KBM-7 (cell line): ENCODE data around the gene AMER2.

Experiments
- DNase-seq: peaks from one replicate; pipeline ENCODE4 v3.0.0-alpha.2; 2015
- in situ Hi-C: fragments of 300-500 bp; cut with MboI; formaldehyde crosslinking; loops from 2 replicates; pipeline ENCODE4 v1.14.3; 2020; ENCODE audit warnings: low sequenced_read_pairs, low pct_unique_long_range_greater_than_20kb, mixed read lengths

The AMER2 gene

DNA sequence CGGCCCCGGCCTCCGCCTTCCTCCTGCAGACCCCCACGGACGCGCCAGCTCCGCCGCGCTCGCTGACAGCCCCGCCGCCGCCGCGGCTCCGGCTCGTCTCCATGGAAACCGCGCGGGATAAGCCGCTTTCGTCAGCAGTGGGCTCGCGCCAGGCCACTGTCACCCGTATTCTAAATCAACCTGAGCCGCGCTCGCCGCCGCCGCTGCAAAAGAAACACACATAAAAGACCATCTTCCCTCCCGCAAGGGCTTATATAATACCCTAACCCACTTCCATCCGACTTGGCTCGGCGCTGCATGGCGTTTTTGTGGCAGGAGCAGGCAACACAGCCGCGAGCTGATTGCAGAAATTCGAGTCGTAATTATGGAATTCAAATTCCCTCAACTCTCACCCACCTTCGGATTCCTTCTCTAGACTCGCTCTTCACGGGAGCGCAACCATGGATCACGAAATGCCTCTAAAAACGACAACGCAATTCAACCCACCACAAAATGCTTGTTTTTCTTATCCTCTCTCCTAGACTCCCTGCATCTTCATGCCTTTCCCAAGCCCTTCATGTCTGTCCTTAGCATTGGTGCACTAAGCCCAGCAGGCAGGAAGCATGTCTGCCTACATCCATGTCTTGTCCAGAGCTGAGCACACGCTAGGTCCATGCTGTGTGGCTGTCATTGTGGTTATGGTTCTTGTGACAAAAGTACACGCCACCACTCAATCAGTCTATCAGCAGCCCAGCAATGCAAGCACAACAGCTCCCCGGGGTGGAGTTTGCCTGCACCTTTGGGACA is at the start of gene AMER2:
Gene AMER2, minus strand, starts transcription at position 772 of the 786 bp plus-strand sequence. Its CDS starts 669 bp downstream, at position 103.
- DNase-seq, result no peak

DNA sequence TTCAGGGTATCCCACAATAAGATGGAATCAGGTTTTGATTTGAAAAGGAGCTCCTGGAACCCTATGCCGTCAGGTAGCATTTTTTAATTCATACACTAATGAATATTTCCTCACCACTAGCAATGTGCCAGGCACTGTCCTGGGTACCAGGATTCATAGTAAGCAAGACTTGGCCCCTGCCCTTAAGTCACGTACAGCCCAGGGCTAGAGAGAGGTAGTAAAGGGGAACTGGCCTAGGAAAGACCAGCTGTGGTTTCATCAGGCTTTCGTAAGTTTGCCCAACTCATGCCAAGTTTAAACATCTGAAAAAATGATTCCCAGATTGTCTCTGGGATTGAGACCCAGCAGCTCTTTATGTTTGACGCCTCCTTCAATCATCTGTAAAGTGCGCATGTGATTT is 45.9 kb upstream of the AMER2 start:
- in situ Hi-C loops, result no loop called here
- no peak for DNase-seq

More for the DNA sequence above, at the start of gene AMER2:
- in situ Hi-C loops, result no loop called here

DNA sequence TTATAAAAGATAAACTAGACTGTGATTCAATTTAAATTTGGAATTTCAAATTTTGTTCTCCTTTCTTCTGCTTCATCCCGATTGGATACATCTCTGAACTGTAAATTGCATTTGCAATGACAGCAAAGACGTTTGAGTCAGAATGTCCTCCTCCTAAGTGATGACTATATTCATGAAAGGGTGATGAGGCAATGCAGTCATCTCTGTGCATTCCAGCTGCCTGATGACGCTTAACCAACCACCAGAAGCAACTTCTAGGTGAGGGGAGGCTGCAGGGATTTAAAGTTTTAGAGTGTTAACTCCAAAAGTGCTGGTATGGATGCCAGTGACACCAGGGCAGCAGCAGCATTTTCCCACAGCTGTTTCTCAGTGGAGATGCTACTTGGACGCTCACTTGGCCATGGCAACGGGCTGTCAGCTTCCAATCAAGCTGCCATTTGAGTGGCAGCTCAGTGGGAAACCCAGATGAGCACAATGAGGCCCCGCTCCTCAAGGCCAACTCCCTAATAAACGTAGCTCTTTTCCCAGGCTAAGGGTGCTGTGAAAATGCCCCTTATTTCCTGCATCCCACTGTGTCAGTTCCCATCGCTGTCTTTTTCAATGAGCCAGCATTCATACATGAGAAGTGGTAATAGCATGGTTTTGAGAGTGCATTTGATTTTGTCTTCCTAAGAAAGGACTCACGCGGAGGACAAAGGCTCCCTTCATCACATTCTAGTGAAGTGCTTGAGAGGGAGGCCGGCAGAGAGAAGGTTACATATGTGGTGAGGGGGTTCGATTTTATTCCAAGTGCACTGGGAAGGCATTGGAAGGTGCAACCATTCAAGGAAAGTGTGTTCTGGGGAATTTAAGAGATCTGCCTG is 45.2 kb upstream of the AMER2 start:
- in situ Hi-C loops, result no loop called here
- DNase-seq, result no peak

GRCh38 chr13:25215253-25215575 is 43.1 kb upstream of the AMER2 start:
- DNase-seq, result no peak
- in situ Hi-C loops, result no loop called here

DNA sequence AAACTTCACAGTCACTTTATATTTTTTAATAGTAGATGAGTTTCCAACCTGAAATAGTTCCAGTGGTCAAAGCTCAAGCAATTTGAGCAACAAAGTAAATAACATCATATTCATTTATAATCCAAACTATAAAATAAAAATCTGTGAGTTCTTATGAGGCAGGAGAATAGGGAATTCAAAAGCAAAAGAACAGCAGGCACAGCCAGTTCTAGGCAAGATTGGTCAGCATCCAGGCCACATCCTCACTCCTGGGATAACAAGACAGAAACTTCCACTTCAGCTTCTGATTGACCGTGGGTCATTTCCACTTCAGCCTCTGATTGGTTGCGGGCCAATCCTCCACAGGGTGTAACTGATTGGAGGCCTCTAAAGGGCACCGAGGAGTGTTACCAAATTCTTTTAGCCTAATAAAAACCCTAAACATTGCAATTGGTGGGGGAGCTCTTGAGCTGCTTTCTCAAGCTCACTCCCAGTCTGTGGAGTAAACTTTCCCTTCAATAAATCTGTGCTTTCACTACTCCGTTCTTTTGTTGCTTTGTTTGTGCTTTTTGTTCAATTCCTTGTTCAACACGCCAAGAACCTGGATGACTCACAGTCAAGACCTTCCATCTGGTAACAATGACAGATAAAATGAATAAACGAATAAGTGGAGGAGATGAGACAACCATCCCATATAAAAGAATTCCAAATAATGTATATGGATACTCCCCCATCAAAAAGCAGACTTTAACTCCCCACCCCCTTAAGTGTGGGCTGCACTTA is 42.6 kb upstream of the AMER2 start:
- no peak for DNase-seq
- in situ Hi-C loops, result no loop called here

- in situ Hi-C loops, result no loop called here
- DNase-seq, result no peak
These were observed 41.6 kb upstream of the AMER2 start for GRCh38 chr13:25213715-25214114.

DNA sequence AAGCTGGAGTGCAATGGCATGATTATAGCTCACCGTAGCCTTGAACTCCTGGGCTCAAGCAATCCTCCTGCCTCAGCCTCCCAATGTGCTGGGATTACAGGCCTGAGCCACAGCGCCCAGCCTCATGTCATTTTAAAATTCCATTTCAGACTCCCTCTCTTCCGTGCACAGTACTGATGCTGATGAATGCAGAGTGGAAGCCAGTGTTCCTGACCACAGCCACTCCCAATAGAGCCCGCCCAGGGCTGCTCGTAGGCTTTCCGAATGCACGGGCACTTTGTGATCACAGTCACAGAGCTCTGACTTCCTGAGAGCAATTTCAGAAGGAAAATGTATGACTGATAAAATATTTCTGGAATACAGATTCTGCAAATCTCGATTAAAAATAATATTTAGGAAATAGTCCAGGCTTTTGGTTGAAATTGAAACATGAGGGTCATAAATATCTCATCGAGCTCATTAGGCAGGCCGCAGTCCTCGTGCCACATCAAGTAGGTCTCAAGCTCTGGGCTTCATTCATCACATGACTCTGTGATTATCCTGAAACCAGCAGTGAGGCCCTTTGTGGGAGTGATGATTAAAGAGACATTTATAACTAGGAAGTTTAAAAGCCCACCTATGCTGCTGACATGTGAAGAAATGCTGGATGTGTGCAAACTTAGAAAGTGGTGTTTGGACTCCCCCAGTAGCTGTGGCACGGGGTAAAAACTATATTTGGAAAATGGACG is 38.9 kb upstream of the AMER2 start:
- in situ Hi-C loops, result no loop called here
- DNase-seq, result no peak

DNA sequence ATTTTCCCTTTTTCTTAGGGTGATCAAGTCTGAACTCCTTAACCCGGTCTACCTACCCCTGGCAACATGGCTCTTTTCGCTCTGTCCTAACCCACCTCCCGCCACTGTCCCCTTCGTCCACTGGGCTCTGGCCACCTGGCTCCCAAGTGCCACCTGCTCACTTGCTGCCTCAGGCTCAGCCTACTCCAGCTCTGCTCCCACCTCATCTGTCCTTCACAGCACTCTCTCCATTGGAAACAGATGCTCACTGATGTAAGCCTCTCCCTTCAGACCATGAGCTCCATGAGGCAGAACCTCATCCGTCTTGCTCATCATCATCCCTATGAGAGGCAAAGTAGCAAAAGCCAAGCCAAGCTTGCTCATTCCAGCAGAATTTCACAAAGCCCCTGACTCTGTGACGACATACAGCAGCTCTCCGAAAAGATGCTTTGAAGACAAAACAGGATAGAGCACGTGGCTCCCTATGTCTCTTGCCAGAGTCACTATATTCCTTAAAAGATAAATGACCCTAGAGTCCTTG is 35.3 kb upstream of the AMER2 start:
- DNase-seq, result no peak
- in situ Hi-C loops, result no loop called here

DNA sequence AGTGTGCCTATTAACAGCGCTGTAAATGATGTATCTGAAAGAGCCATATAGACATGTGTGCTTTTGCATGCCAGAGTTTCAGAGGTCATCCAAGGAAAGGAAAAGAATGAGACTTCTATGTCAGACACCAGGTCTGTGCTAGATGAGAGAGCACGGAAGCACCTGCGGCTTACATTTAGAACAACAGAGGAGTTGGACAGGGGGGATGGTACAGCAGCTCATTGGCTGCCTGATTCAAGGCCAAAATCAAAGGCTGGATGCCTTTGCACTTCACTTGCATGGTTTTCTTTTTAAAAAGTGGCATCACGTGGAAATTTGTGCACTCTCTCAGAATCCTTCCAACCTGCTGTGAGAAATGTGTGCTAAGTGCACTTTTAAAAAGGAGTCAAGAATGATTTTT is 32.8 kb upstream of the AMER2 start:
- no peak for DNase-seq
- in situ Hi-C loops, result no loop called here

DNA sequence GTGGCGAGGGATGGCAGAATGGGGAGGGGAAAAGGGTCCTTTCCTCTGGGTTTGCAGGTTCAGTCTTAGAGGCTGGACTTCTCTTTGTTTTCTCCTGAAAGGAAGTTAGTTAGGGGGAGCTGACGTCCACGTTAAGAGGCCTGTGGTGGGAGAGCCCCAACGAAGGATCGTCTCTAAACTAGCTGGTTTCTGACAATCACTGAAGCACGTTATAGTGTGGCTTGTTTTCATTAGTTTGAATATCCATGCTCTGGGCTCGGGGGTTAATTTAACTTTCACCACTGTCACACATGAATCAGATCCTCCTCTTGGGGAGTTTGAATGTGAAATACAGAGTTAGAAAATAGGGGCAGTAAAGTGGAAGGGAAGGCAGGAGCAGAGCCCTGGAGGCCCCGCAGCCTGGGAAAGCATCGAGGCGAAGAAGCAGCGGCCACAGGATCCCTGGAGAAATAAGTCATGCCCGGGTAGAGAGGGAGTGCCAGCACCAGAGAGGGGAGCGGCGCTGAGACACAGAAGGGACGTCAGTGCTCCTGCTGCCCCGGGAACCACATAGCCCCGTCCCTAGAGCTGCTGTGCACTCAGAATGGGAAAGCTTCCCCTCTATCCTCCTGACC is 31.1 kb upstream of the AMER2 start:
- DNase-seq, result no peak
- in situ Hi-C loops, result no loop called here

DNA sequence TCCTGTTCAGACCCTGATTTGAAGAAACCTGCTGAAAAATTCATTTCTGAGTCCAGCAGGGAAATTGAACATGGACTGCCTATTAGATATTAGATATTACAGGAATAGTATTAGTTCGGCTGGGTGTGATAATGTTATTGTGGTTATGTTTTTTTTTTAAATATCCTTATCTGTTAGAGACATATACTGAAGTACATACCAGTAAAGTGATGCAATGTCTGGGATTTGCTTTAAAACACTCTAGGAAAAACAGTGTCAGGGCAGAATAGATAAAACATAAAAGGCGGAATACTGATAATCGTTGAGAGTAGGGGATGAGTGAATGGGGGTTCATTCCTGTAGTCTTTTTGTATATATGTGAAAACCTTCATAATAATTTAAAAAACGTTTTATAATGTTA is 28.7 kb upstream of the AMER2 start:
- in situ Hi-C loops, result no loop called here
- DNase-seq, result no peak

DNA sequence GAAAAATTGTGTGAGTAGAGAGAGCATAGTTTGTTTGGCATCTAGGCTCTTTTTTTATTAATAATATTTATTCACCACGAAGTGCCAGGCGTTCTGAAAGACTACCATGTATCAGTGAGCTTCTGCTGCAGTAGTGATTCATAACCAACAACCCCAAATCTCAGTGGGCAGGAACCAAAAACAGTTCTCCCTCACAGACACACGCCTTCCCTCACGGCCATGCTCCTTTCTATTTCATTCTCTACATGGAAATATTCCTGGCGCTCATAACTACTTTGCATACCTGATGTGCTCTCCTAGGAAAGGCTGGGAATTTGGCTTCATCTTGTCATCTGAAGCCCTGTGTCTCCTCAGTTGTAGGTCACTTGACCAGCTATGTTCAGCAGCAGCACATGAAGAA is 26.6 kb upstream of the AMER2 start:
- in situ Hi-C loops, result no loop called here

GRCh38 chr13:25196971-25197370 is 24.9 kb upstream of the AMER2 start:
- in situ Hi-C loops, result no loop called here
- no peak for DNase-seq

More for the DNA sequence above, 26.6 kb upstream of the AMER2 start:
- DNase-seq, result no peak

DNA sequence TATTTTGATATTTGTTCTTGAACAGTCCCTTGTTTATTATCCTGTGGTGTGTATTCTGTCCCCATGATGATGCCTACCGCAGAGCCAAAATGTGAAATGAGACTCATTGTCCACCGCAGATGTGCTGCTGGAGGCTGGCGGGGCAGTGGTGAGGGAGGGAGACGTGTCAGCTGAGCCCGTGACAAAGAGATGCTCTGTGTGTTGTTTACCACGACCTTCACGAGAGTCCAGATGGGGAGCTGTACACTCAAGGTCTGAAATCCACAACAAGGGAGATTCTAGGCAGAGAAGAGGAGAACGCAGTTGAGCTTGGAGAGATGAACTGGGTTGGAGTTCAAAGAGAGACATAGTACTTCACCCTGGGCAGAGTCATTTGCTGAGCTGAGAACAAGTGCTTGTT is 20.8 kb upstream of the AMER2 start:
- in situ Hi-C loops, result no loop called here
- DNase-seq, result no peak

- no peak for DNase-seq
- in situ Hi-C loops, result no loop called here
These were observed 20.4 kb upstream of the AMER2 start for GRCh38 chr13:25192489-25192888.

- in situ Hi-C loops, result no loop called here
- DNase-seq, result no peak
These were observed 20.0 kb upstream of the AMER2 start for GRCh38 chr13:25192052-25192451.

- DNase-seq, result no peak
- in situ Hi-C loops, result no loop called here
These were observed 18.7 kb upstream of the AMER2 start for GRCh38 chr13:25190771-25191170.

DNA sequence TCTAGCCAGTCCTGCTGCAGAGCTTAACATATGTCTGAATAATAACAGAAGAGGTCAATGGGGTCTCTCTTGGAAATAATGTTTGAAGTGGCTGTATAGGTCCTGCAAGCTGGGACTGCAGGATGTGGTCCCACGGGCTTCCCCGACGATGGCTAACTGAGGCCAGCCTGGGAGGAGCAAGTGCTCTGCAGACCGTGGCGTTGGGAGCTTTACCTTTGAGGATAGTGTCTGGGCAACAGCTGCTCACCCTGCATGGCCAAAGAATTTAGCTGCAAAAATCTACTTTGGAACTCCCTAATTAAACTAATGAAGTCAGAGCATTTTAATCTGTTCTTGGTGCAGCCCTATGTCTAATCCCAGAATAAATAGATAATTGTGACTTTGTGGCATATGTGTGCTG is 18.2 kb upstream of the AMER2 start:
- DNase-seq, result no peak
- in situ Hi-C loops, result no loop called here

DNA sequence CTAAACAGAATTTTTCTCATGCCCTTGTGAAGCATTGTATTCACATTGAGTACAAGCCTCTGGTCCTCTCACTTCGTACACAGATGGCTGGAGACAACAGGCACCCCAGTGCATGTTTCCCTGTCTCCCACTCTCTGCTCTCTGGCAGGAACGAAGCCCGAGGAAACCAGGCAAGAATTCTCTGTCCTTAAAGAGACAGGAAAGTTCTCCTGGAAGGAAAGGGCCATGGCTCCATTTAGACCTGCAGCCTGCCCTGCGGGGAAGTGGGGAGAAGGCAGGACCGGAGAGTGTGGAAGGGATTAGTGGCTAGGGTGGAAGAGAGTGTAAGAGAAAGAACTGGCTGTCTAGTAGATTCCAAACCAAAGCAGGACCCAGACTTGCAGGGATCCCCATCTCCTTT is 15.5 kb upstream of the AMER2 start:
- in situ Hi-C loops, result no loop called here
- DNase-seq, result no peak
